SK-N-SH treated with all-trans-retinoic acid at 6 μM for 48 hours (cell line): ENCODE data around the gene PTPRN2.

Source experiments
- ISL1 ChIP-seq: fragments of 250-450 bp; sonication (Bioruptor Pico); IDR thresholded peaks from 2 replicates; pipeline ENCODE4 v2.1.2; 2022; ENCODE audit warnings: mild to moderate bottlenecking, moderate library complexity
- RARB ChIP-seq: fragments of 250-450 bp; sonication (Bioruptor Pico); IDR thresholded peaks from 2 replicates; pipeline ENCODE4 v1.8.0; 2021; ENCODE audit warnings: mild to moderate bottlenecking, moderate library complexity

DNA sequence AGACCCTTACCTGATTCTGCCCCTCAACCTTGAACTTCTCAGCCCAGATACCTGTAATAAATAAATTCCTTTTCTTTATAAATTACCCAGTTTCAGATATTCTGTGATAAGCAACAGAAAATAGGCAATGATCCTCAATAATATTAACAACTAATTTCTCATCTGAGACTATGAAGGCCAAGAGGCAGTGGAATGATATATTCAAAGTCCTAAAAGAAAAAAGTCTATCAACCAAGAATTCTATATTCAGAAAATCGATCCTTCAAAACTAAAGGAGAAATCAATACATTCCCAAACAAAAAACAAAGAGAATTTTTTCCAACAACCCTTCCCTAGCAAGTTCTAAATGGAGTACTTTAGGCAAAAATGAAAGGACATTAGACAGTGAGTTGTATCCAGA, 279.6 kb downstream of the PTPRN2 start:
- TF ChIP-seq ISL1 (CRISPR knock-in tag) (no peak), RARB (CRISPR knock-in tag) (no peak)
